ENCODE data around the gene SGPL1. TPM values are rescaled to one million over a fixed set of nuclear protein-coding genes. Genes with fewer than 3 reads are reported as not detected.

Gene SGPL1
- total RNA-seq, 1 experiment from 2014 or later: 69.4 TPM

DNA sequence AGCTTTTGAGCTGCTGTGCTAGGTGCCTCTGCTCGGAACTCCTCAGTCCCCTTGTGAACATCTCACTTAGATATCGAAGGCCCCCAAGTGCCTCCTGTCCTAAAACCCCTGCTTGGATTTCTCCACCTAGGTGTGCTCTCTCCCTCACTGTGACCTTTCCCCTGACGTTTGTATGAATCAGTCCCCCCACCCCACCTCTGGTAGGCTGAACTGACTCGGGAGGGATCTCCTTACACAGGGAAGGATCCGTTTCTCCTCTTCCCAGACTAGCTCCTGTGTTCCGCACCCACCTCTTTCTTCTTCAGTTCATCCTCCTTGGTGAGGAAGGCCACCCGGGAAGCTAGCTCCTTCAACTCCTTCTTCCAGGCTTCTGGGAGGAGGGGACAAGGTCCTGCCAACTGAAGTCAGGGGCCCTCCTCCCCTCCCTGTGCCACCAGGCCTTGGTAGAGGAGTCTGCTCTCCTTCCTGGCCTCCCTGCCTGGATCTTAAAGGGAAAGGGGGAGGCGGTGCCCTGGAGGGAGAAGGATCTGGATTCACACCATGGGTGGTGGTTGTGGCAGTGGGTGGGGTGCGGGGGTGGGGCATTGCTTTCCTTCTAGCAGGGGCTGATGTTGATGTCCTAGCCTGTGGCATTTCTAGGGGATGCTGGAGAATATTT is 37.4 kb upstream of the SGPL1 start:
- RAD21 ChIA-PET (ENCODE audit: low non-redundant PET in 1 of 2, low total read pairs in 2 of 2, uncharacterized antibody in 2 of 2, unreplicated experiment in 2 of 2): no interaction called here
- H3K4me2 ChIP-seq (ENCODE audit: low read length): peak overlapping the region; percentile 49
- H3K36me3 ChIP-seq (ENCODE audit: control insufficient read depth in 1 of 2, insufficient read depth in 2 of 2, low read length in 2 of 2): no peaks in the 10 kb centered on the region
- H3K9me2 ChIP-seq (ENCODE audit: insufficient read depth): no peaks in the 10 kb centered on the region
- no peak overlapping the region for H2AFZ ChIP-seq (ENCODE audit: low read depth, low read length, poor library complexity, severe bottlenecking)
- H3K9ac ChIP-seq (ENCODE audit: low read length): no peak overlapping the region
- CTCF ChIA-PET: no interaction called here
- H3K27me3 ChIP-seq (ENCODE audit: insufficient read depth, low read length): no peaks in the 10 kb centered on the region
- POLR2A ChIA-PET: no interaction called here
- no peaks in the 10 kb centered on the region for H3K9me3 ChIP-seq (ENCODE audit: control insufficient read depth in 1 of 2, insufficient read depth in 1 of 2, low read depth in 1 of 2, low read length in 2 of 2)
- no peak overlapping the region for H3K4me3 ChIP-seq (replicated peaks in 1 of 2; ENCODE audit: low read depth in 1 of 2, low read length in 2 of 2)
- no peaks in the 10 kb centered on the region for H4K20me1 ChIP-seq (ENCODE audit: insufficient read depth)
- no peak for TF ChIP-seq SP1 (IDR thresholded peaks at IDR 0.05; ENCODE audit: low read depth)
- TF ChIP-seq TCF7L2 (IDR thresholded peaks at IDR 0.05; ENCODE audit: borderline replicate concordance, extremely low read depth, insufficient read depth, insufficient read length): no peak
- TF ChIP-seq REST (IDR thresholded peaks at IDR 0.05; ENCODE audit: low read depth): no peak
- no peak for TF ChIP-seq RAD21 (IDR thresholded peaks at IDR 0.05; ENCODE audit: low read depth)
- no peak for TF ChIP-seq SRF (IDR thresholded peaks at IDR 0.05; ENCODE audit: low read depth)
- TF ChIP-seq EGR1 (IDR thresholded peaks at IDR 0.05; ENCODE audit: low read depth): no peak
- TF ChIP-seq ATF3 (IDR thresholded peaks at IDR 0.05): no peak
- TF ChIP-seq JUND (IDR thresholded peaks at IDR 0.05): no peak
- BruUV-seq (replicated peaks): no TSS peak
- H3K27ac ChIP-seq (ENCODE audit: low read depth, low read length): no peak overlapping the region
- no peak for DNase-seq (ENCODE audit: low read depth, low spot score)
- peaks cover 0 to 27% of the 10 kb centered on the region in 2 experiments; a peak in 2 of 4 replicates for H3K4me1 ChIP-seq (ENCODE audit: control insufficient read depth in 1 of 2, insufficient read depth in 2 of 2, low read length in 2 of 2)
- intact Hi-C loops (cut with micrococcal nuclease): no loop called here
- no peaks in the 10 kb centered on the region for H3K79me2 ChIP-seq (ENCODE audit: insufficient read depth, low read length)
- ATAC-seq: peak; percentile 33; the same call in 1 of the 2 replicates

All from HCT116 (cell line).